ENCODE data around the gene CUX1. TPM values are rescaled to one million over a fixed set of nuclear protein-coding genes. Genes with fewer than 3 reads are reported as not detected.

The CUX1 gene
- total RNA-seq, 4 donors from 2014 or later = 64.1 to 142 (median 111) TPM

- H3K4me1 ChIP-seq = peaks cover 0 to 6% (median 2%) of the 10 kb centered on the region in 4 donors
- no peak overlapping the region for H3K4me3 ChIP-seq
- H3K27ac ChIP-seq = peak overlapping the region in 1 of 4 donors; percentile 18
- no peak for TF ChIP-seq POLR2A (IDR thresholded peaks at IDR 0.05)
- TF ChIP-seq, protein P1, sequence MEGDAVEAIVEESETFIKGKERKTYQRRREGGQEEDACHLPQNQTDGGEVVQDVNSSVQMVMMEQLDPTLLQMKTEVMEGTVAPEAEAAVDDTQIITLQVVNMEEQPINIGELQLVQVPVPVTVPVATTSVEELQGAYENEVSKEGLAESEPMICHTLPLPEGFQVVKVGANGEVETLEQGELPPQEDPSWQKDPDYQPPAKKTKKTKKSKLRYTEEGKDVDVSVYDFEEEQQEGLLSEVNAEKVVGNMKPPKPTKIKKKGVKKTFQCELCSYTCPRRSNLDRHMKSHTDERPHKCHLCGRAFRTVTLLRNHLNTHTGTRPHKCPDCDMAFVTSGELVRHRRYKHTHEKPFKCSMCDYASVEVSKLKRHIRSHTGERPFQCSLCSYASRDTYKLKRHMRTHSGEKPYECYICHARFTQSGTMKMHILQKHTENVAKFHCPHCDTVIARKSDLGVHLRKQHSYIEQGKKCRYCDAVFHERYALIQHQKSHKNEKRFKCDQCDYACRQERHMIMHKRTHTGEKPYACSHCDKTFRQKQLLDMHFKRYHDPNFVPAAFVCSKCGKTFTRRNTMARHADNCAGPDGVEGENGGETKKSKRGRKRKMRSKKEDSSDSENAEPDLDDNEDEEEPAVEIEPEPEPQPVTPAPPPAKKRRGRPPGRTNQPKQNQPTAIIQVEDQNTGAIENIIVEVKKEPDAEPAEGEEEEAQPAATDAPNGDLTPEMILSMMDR (IDR thresholded peaks at IDR 0.05) = no peak
- H3K9me3 ChIP-seq = no peaks in the 10 kb centered on the region
- no peak for DNase-seq
- no peaks in the 10 kb centered on the region for H3K27me3 ChIP-seq
- no peaks in the 10 kb centered on the region for H3K36me3 ChIP-seq
Observed at GRCh38 chr7:101947899-101948298, 130.5 kb downstream of the CUX1 start.

- H3K36me3 ChIP-seq = no peaks in the 10 kb centered on the region
- DNase-seq = no peak
- H3K4me1 ChIP-seq = peaks cover 0 to 6% (median 0%) of the 10 kb centered on the region in 4 donors
- no peaks in the 10 kb centered on the region for H3K9me3 ChIP-seq
- H3K27ac ChIP-seq = peak overlapping the region in 1 of 4 donors; percentile 18
- TF ChIP-seq, protein P1 (IDR thresholded peaks at IDR 0.05) = no peak
- no peak for TF ChIP-seq POLR2A (IDR thresholded peaks at IDR 0.05)
- no peaks in the 10 kb centered on the region for H3K27me3 ChIP-seq
- no peak overlapping the region for H3K4me3 ChIP-seq
Observed at GRCh38 chr7:101948650-101949049, 131.2 kb downstream of the CUX1 start.

GRCh38 chr7:101950450-101951119 lies 133.2 kb downstream of the CUX1 start:
- Histone ChIP-seq H3K4me3 (no peak overlapping the region), H3K4me1 (peaks cover 0 to 11% (median 2%) of the 10 kb centered on the region in 4 donors), H3K27ac (peak overlapping the region in 1 of 4 donors; percentile 15), H3K9me3 (no peaks in the 10 kb centered on the region), H3K27me3 (no peaks in the 10 kb centered on the region), H3K36me3 (no peaks in the 10 kb centered on the region)
- no peak for DNase-seq
- TF ChIP-seq, protein P1 (IDR thresholded peaks at IDR 0.05) = no peak
- no peak for TF ChIP-seq POLR2A (IDR thresholded peaks at IDR 0.05)

DNA sequence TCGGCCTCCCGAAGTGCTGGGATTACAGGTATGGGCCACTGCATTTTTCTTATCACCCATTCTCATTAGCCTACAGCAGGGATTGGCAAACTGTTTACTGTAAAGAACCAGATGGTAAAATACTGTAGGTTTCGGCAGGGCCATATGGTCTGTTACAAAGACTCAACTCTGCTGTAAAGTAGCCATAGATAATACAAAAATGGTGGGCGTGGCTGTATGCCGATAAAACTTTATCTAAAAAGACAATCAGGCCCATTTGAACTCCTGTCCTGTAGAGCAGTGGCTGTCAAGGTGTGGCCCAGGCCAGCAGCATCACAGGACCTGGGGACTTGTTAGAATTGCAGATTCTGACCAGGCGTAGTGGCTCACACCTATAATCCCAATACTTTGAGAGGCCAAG lies 134.3 kb downstream of the CUX1 start:
- TF ChIP-seq, protein P1 (IDR thresholded peaks at IDR 0.05) = no peak
- TF ChIP-seq POLR2A (IDR thresholded peaks at IDR 0.05) = no peak
- Histone ChIP-seq H3K4me3 (no peak overlapping the region), H3K4me1 (peaks cover 0 to 11% (median 2%) of the 10 kb centered on the region in 4 donors), H3K27ac (peak overlapping the region in 1 of 4 donors; percentile 76), H3K27me3 (no peaks in the 10 kb centered on the region), H3K36me3 (no peaks in the 10 kb centered on the region), H3K9me3 (no peaks in the 10 kb centered on the region)
- no peak for DNase-seq

- peaks cover 0 to 11% (median 2%) of the 10 kb centered on the region in 4 donors for H3K4me1 ChIP-seq
- DNase-seq = no peak
- peak overlapping the region in 3 of 4 donors; percentile 1 to 76 (median 39) for H3K27ac ChIP-seq
Observed at GRCh38 chr7:101952355-101953247, 135.2 kb downstream of the CUX1 start.

More at GRCh38 chr7:101952355-101953247, 135.2 kb downstream of the CUX1 start:
- TF ChIP-seq POLR2A (IDR thresholded peaks at IDR 0.05) = no peak
- TF ChIP-seq, protein P1 (IDR thresholded peaks at IDR 0.05) = no peak
- H3K9me3 ChIP-seq = no peaks in the 10 kb centered on the region
- no peaks in the 10 kb centered on the region for H3K36me3 ChIP-seq
- H3K27me3 ChIP-seq = no peaks in the 10 kb centered on the region
- H3K4me3 ChIP-seq = no peak overlapping the region
